ENCODE measurements around the gene HIBADH.

Gene HIBADH

DNA sequence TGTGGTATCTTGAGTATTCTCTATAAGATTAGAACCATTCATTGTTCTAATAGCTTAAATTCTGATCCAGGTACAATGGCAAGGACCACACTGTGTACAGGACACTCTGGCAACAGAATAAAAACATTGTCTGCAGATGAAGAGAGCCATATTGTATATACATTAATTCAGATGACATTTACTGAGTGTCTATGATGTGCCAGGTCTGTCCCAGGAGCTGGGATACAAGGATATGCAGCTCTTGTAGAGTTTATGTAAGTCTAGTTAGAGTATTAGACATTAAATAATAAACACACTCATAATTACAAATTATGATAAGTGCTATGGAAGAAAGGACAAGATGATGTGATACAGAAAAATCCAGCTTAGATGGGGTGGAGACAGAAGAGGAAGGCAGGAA lies 184.1 kb downstream of the HIBADH start:
- no peak for DNase-seq (ENCODE audit: low spot score)
- TF ChIP-seq, protein P1, sequence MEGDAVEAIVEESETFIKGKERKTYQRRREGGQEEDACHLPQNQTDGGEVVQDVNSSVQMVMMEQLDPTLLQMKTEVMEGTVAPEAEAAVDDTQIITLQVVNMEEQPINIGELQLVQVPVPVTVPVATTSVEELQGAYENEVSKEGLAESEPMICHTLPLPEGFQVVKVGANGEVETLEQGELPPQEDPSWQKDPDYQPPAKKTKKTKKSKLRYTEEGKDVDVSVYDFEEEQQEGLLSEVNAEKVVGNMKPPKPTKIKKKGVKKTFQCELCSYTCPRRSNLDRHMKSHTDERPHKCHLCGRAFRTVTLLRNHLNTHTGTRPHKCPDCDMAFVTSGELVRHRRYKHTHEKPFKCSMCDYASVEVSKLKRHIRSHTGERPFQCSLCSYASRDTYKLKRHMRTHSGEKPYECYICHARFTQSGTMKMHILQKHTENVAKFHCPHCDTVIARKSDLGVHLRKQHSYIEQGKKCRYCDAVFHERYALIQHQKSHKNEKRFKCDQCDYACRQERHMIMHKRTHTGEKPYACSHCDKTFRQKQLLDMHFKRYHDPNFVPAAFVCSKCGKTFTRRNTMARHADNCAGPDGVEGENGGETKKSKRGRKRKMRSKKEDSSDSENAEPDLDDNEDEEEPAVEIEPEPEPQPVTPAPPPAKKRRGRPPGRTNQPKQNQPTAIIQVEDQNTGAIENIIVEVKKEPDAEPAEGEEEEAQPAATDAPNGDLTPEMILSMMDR (IDR thresholded peaks at IDR 0.05; ENCODE audit: extremely low read depth, missing control alignments) = no peak

DNA sequence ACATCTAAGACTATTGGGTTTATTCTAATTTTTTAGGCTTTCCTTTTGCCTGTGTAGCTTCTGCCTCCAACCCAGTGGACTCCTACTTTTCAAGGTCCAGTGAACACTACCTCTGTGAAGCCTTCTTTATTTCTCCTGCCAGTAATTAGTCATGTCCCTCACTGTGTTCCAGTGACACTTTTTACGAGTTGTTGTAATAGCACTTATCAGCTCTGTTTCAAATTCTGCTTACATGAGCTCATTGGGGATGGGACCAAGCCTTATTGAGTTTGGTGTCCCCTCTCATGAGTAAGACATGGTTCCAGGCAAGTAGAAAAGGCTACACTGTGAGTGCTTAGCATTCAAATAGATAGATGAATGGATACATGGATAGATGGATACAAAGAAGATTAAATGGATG lies 184.6 kb downstream of the HIBADH start:
- TF ChIP-seq, protein P1 (IDR thresholded peaks at IDR 0.05; ENCODE audit: extremely low read depth, missing control alignments) = no peak
- no peak for DNase-seq (ENCODE audit: low spot score)

DNA sequence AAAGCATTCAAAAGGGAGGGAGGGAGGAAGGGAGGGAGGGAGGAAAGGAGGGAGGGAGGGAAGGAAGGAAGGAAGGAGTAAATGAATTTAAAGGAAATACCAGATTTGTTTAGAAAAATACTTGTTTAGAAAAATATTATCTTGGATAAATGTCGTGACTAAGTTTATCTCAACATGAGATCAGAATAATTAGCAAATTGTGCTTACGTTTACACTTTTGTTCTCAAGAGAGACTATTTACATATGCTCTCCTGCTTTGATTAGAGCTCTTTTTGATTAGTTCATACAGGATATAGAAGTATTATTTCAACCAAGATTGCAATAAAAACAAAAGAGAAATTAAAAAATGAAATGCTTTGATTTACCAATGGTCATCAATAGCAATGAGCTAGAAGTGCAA lies 186.2 kb downstream of the HIBADH start:
- DNase-seq (ENCODE audit: low spot score) = no peak
- TF ChIP-seq, protein P1 (IDR thresholded peaks at IDR 0.05; ENCODE audit: extremely low read depth, missing control alignments) = no peak
